Uterus (tissue), 2 donors: ENCODE results near the gene ECHS1.

Experiments
- POLR2A ChIP-seq, 2 donors: fragments of 450-650 bp; IDR thresholded peaks; one replicate each; pipeline ENCODE4 v1.6.1; 2016; ENCODE audit warnings: antibody characterized with exemption in 2 of 2, mild to moderate bottlenecking in 1 of 2, moderate library complexity in 1 of 2
- TF ChIP-seq, protein P1 (sequence below), 4 experiments: fragments of 200-600 bp in 2 of 4; fragments of 450-650 bp in 2 of 4; sonication (generic) in 2 of 4; IDR thresholded peaks; one replicate each; pipeline ENCODE4 v1.5.1; 2016 to 2019; ENCODE audit warnings: antibody characterized with exemption in 4 of 4, mild to moderate bottlenecking in 2 of 4, moderate library complexity in 1 of 4

DNA sequence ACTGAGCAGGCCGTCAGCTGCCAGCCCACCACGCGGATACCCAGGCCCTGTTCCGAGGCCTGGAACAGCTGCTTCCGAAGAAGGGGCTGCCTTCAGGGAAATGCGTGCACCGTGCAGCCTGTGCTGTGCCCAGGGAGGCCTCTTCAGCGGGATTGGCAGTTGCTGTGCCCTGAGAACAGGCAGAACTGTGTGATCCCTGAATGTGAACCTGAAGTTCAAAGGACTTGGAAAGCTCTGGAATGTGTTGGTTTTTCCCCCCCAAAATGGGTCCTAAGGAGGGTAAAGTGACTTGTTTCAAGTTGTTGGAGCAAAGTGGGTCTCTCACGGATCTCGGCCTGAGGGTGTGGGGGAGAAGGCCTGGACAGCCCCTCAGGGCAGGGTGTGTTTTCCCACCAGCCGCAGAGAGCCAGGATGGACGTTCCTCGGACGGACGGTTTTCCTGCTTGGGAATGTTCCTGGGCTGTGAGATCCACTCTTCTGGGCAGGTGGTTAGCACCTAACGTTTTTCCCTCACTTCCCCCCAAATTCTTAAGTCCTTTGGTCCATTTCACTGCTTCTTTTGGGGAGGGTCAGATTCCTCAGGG, 49.2 kb upstream of the ECHS1 start:
- TF ChIP-seq, protein P1, sequence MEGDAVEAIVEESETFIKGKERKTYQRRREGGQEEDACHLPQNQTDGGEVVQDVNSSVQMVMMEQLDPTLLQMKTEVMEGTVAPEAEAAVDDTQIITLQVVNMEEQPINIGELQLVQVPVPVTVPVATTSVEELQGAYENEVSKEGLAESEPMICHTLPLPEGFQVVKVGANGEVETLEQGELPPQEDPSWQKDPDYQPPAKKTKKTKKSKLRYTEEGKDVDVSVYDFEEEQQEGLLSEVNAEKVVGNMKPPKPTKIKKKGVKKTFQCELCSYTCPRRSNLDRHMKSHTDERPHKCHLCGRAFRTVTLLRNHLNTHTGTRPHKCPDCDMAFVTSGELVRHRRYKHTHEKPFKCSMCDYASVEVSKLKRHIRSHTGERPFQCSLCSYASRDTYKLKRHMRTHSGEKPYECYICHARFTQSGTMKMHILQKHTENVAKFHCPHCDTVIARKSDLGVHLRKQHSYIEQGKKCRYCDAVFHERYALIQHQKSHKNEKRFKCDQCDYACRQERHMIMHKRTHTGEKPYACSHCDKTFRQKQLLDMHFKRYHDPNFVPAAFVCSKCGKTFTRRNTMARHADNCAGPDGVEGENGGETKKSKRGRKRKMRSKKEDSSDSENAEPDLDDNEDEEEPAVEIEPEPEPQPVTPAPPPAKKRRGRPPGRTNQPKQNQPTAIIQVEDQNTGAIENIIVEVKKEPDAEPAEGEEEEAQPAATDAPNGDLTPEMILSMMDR (IDR thresholded peaks at IDR 0.05), result no peak
- TF ChIP-seq POLR2A (IDR thresholded peaks at IDR 0.05), result no peak
